ENCODE results near the gene KPNA2.
"Not testable (repeated sequence)": the region's sequence is repeated elsewhere in the genome, so short reads cannot be mapped to it uniquely, and the experiment has no call there.

GRCh38 chr17:68087131-68087623 is 51.6 kb downstream of the KPNA2 start:
- TF ChIP-seq CTCF (conservative IDR thresholded peaks at IDR 0.05; ENCODE audit: low read length); EZH2phosphoT487 (IDR thresholded peaks at IDR 0.05; ENCODE audit: borderline replicate concordance): not testable (repeated sequence)

Data from Loucy (cell line).